GM03348 (cell line): ENCODE data around the gene CBY3.
"Not testable (repeated sequence)": the region's sequence is repeated elsewhere in the genome, so short reads cannot be mapped to it uniquely, and the experiment has no call there.

Source experiments
- DNase-seq: peaks from one replicate; pipeline ENCODE4 v3.0.0; 2012; ENCODE audit warnings: low spot score

The CBY3 gene

DNA sequence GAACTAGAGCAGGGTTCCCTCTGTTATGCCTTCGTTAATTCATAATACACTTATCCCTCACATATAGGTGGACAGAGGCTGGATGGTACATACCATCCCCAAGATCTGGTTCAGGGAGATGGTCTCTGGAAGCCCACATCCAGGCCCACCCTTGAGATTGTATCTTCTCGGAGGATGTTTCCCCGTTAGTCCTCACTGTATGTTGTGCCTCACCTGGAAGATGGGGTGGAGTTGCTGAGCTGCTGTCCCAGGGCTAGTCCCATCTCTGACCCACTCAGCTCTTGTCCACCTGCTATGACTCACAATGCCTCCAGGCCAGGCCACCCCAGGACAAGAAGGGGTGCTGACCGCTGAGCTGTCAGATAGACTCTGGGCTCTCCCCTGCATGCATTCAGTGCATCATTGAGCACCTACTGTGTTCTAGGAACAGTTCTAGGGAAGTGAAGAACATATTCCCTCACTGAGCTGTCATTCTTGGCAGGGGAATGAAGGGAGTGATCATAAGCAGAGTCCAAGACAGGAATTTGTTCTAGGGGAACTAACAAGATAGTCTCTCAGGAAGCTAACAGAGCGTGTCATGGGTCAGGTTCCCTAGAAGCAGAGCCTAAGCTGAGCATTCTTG lies at the start of gene CBY3:
Gene CBY3, minus strand, starts transcription at position 255 of the 622 bp plus-strand sequence. Its CDS starts 116 bp downstream, at position 139.
- DNase-seq = no peak

DNA sequence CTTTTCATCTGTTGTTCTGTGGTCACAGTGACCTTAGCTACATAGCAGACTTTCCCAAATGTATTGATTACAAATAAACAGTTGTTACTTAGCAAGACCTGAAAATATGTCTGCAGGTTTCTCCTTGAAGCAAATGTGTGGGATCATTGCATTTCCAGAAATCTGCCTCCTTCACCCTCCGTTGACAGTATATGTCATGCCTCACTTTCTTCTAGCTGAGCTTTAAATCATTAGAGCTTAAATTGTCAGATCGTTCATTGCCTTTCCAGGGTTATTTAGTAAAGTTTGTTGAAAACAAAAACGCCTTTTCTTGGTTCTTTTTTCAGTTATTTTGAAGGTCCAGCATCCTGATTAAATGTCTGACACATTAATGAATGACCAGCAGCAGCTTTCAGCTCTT lies 49.5 kb upstream of the CBY3 start:
- DNase-seq = no peak

DNA sequence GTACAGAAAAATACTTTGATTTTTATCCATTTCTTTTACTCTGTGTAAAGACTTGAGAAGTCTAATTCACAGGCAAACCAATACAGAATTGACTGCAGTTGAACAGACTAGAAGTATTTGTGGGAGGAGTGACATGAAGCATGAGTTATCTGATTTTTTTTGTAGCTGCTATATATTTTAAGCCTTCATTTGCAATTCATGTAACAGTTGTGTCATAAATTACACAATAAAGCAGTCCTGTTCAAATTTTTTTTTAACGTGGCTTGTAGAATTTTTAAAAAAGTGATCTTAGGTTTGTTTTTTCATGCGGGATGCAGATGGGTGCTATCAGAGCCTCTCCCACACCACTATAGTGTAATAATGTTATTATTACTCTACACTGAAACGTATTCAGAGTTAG lies 48.9 kb upstream of the CBY3 start:
- no peak for DNase-seq

DNA sequence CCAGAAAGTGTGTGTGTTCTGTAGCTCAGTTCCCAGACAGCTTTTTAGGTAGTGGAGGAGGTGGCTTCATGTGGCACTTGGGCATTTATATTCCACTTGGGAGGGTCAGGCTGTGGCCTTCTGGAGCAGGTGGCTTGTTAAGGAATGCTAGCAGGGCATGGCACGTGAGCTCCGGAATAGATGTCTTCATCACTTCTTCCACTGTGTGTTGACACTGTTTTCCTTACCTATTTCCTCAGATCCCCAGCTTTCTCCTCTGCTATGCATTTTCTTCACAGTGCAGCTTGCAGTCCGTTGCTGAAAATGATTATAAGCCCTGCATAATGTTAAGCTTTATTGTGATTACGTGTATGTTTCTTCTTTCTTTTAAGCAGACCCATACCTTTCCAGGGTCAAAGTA lies 48.5 kb upstream of the CBY3 start:
- no peak for DNase-seq

DNA sequence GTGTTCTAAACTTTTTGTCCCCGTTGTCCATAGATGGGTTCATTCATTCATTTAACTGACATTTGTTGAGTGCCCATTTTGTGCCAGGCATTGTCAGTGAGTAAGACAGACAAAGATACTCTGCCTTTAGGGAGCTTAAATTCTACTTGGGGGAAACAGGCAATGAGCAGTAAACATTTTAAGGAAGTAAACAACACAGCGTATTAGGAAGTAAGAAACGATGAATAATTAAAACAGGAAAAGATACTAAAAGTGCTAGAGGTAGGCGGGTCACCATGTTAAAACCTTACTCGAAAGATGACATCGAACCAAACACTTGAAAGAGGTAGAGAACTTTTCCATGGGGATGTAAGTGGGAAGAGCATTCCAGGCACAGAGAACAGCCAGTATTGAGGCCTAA lies 46.3 kb upstream of the CBY3 start:
- DNase-seq = no peak

DNA sequence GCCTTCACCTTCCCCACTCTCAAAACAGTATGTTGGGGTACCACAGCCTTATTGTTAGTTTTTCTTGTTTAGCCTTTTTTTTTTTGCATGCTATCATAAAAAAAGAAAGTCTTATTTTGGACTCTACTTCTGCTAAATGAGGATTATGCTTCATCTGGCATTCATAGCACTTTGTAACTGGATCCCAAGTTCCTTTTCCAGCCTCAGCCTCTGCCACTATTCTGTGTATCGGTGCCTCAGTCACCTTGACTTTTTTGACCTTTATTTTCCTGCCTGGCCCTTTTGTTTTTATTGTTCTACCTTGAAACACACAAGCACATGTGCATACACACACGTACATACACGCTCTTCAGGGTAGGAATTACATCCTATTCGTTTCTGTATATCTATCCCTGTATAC lies 43.3 kb upstream of the CBY3 start:
- DNase-seq = no peak

DNA sequence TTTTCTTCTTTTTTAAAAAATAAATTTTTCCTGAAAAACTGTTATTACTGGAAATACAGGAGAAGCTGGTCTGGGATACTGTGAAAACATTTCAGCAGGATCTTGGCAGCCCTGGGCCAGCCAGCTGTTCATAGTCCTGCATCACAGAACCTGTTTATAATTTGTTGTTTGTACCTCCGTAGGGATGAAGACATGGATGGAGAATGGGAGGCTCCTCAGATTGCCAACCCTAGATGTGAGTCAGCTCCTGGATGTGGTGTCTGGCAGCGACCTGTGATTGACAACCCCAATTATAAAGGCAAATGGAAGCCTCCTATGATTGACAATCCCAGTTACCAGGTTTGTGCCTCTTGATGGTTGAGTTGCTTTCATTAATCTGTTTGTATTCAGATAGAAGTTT lies 39.4 kb upstream of the CBY3 start:
- DNase-seq = no peak

DNA sequence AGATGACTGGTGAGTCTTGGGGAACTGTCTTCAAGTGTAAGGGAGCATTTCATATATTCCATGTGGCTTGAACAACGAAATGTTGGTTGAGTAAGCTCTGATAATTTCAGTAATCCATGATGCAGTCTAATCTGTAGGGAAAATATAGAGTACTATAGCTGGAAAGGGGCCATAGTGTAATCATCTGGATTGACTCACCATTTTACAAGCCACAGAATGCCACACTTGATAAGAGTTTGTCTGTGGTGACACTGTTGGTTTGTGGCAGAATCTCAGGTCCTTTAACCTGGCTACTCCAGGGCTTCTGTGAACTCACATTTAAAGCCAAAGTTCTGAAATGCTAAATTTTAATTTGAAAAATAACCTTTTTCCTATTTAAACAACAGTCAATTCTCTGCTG lies 35.5 kb upstream of the CBY3 start:
- no peak for DNase-seq

DNA sequence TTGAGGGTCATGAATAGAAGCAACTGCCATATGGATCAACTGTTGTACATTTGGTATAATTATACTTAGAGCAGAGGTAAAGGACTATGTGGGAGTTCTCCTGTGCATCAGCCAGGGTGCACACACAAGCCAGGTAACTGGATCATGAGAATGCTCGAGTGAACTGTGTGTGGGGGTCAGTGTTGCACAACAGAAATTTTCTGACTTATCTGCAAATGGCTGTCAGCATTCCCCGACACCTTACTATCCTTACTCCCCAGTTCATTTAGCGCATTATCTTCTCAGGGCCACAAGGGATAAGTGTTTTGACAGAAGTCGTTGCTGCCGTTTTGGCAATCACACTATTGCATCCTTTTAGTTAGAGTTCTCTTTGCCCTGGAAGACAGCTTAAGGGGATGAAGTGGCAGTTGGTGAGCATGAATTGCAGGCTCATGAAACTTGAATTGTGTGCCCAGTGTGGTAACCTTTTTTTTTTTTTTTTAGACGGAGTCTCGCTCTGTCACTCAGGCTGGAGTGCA lies 19.6 kb upstream of the CBY3 start:
- DNase-seq = peak; percentile 16

DNA sequence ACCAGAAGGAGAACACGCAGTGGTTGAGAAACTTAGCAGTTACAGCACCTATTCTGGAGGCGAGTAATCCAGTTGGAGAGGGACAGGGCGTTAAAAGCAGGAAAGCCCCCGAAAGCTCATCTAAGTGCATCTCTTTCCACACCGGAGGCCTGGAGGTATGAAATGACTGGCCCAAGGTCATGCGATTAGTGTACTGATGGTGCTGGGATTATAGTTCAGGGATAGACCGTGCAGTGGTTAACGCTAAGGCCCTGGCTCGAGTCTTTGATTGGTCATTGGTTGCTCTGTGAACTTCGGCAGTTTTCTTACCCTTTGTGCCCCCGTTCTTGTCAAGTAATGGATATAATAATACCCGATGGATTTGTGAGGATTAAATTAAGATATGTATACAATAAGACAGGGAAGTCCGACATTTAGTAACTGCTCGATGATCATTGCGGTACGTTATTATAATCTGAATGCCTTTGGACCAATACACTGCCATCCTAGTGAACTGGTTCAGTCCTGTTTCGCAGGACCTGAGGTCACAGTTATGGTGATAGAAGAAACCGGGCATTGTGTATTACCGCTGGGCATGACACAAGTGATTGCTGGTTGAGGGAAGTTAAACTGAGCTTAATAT lies 18.9 kb upstream of the CBY3 start:
- DNase-seq = peak; percentile 49

DNA sequence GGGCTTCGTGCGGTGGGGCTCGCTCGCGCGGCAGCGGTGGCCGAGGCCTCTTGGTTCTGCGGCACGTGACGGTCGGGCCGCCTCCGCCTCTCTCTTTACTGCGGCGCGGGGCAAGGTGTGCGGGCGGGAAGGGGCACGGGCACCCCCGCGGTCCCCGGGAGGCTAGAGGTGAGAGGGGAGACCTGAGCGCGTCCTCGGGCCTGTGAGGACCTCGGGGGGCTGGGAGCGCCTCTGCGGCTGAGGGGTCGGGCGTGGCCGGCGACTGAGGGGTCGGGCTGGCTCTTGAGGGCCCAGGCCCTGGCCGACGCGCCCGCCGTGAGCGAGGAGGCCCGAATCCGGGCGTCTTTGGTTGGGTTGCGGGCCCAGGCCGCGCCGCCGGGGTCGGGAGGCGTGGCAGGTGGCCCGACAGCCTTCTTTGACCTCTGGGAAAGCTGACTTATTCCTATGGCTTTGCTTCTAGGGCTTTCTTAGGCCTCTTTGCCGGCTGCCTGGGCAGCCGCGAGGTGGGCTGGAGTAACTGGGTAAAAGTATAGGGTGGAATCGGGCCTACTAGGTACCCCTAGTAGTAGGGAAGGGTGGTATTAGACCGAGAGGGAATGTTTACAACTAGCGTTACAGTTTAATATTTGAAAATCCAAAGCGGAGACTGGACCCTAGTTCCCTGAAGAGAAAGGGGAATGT lies 18.2 kb upstream of the CBY3 start, which contains the start of gene CANX:
Gene CANX, plus strand, starts transcription at position 33 of the 681 bp plus-strand sequence. CDS start 6,715 bp downstream, outside the sequence.
- DNase-seq = no peak

DNA sequence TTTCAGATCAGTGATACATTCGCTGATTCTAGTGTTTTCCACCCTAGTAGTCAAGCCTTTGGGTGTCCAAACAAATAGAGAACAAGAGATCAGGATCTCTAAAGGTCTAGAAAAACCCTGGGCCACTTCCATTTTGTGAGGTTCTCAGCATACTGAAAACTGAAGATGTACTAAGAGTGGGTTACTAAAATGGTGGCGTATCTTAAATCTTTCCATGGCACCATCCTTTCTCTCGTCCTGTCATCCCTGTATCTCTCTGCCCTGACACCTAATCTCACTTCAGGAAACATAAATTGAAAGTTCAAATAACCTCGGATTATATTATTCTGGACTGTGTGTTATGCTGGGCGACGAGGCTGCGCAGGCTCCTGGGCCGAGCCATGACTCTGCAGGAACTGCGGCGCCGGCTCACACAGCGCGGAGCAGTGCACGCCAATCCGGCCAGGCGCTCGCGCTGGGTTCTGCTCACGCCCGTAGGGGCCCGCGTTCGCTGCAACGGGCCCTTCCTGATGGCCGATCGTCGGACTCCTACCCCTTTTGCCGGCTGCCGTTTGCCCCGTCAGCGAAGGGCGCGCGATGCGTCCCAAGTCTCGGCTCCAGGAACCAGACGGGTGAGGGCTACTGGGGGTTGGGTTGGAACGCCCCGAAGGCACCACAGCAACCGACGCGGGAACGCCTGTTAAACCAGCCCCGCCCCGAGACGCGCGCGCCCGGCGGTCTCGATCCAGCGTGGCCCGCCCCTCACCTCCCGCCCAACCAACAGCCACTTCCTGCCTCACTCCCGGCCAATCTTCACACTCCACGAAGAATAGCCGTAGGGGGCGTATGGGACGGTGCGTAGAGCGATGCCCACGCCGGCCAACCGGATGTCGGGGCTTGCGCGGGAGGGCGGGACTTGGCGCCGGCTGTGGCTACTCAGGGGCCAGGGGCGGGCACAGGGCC lies 17.4 kb upstream of the CBY3 start:
- peak; percentile 99 for DNase-seq

DNA sequence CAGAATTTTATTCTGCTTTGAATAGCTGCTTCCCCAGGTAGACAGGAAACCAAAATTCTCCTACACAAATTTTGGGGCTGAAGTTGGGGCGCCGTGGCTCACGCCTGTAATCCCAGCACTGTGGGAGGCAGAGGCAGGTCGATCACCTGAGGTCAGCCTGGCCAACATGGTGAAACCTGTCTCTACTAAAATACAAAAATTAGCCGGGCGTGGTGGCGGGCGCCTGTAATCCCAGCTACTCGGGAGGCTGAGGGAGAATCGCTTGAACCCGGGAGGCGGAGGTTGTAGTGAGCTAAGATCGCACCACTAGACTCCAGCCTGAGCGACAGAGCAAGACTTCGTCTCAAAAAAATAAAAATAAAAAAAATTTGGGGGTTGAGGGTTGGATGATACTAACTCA lies 16.7 kb upstream of the CBY3 start:
- not testable (repeated sequence) for DNase-seq

DNA sequence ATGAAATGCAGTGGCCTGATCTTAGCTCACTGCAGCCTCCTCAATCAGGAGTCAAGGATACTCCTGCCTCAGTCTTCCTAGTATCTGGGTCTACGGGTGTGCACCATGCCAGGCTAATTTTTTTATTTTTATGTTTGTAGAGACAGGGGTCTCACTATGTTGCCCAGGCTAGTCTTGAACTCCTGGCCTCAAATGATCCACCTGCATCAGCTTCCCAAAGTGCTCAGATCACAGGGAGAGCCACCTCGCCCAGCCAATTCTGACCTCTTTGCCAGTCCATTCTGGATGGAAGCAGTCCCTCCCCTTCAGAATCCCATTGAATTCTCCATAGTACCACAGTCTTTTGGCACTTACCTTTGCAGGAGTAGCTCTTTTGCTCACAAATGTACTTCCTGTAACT lies 16.3 kb upstream of the CBY3 start:
- DNase-seq = no peak

DNA sequence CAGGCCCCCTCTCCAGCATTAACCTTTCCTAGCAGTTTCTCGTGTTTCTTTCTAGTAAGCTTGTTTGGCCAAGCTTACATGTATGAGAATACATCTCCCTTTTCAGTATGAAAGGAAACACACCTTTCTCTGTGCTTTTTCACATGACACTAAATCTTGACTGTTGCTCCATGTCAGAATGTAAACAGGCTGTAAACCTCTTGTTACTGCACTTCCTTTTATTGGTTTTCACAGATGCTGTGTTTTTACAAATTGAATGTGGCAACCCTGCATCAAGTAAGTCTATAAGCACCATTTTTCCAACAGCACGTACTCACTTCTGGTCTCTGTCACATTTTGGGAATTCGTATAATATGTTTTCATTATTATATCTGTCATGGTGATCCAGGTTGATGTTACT lies 15.8 kb upstream of the CBY3 start:
- no peak for DNase-seq

DNA sequence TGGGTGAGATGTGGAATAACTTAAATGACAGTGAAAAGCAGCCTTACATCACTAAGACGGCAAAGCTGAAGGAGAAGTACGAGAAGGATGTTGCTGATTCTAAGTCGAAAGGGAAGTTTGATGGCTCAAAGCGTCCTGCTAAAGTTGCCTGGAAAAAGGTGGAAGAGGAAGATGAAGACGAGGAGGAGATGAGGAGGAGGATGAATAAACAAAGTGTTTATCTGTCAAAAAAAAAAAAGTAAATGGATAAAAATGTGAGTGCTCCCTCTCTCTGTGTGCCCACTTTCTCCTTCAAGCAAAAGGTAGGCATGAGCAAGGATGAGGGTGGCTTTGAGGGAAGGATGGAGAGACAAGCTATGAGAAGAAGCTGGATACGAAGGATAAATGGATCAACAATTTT lies 13.7 kb upstream of the CBY3 start:
- DNase-seq = no peak

DNA sequence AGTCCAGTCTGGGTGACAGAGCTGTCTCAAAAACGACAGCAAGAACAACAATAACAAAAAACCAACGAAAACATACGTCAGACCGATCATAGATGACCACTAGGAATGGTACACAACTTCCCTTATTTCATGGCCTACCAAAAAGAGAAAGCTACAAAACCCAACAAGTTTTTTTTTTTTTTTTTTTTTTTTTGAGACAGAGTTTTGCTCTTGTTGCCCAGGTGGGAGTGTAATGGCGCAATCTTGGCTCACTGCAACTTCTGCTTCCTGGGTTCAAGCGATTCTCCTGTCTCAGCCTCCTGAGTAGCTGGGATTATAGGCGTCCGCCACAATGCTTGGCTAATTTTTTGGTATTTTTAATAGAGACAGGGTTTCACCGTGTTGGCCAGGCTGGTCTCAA lies 8.4 kb upstream of the CBY3 start:
- not testable (repeated sequence) for DNase-seq

DNA sequence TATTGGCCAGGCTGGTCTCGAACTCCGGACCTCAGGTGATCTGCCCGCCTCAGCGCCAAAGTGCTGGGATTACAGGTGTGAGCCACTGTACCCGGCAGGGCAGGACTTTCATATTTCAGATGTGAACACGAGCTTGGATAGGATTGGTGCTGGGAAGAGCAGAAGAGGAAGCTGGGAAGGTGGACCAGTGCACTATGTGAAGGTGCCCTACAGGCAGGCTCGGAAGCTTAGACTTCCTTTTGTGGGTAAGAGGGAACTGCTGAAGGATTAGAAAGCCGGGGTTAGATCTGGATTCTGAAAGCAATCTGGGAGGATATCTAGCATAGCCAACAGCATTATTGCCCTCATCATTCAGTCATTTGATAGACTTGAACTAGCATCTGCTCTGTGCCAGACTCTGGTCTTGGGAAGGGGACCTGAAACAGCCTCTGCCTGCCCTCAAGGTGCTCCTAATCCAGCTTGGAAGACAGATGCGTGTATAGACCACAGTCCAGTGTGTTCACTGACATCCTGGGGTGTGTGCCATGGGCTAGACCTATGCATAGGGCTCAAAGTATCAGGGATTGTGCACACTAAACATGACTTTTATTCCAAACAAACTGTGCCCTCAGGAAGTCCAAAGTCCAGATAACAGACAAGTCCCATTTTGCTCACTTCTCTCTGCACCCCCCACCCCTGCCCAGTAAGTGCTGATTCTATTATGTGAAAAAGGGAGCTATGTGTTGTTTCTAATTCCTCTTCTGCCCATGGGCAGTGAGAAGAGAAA lies 637 bp downstream of the CBY3 start:
- no peak for DNase-seq

DNA sequence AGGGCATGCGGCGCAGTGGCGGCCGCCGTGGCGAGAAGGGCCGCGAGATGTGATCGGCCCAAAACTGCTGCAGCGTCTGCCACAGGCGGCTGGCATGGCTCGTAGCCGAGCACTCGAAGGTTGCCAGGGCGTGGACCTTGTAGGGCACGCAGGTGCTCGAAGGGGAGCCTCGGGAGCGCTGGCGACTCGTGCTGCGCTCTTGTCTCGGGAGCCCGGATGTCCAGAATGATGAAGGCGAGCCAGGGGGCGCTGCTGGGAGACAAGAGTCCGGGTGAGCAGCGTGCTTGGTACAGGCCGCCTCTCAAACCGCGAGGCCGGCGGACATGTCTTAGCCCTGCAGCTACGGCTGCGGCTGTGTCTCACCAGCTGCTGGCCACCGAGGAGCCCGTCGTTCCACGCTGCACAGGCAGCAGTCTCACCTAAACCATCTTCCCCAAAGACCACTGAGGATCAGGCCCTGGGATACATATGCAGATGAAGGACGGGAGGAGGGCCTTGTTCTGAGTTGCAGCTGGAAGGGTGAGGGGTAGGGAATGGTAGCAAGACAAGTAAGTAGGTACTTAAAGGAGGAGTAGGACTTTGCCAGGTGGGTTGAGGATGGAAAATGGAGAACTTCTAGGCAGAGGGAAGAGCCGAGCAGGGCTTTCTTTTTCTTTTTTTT lies 1.7 kb downstream of the CBY3 start:
- DNase-seq = peak; percentile 41

DNA sequence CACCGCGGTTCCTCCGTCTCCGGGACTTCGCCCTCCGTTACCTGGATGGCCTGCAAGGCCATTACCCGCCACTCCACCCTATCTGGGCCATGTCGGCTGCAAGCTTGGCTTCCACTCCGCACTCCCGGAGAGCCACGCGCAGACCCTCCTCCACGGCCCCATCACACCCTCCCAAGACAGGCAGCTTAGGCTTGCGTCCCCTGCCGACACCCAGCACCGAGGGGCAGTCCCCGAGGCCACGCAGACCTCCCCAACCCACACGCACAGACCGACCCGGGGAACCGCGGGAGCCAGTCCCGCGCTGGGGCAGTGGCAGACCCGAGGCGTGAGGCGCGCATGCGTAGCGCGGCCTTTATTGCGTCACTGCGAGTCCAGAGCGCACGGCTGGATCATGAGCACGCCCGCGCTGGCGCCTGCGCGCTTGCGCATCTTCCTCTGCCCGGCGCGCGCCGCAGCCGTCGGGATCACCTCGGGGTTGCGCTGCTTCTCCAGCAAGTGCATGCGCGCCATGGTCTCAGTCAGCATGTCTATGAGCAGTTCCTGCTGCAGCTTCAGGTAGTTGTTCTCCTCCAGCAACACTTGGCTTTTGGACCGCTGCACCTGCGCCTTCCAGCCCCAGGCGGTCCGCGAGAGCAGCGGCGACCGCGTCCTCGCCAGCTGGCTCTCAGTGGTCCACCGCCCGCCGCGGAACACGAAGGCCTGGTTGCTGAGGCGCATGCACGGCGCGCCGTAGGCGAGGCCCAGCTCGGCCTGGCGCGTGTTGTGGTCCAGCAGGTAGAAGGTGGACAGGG lies 2.4 kb downstream of the CBY3 start:
- DNase-seq = peak; percentile 98
